MM.1S (cell line): ENCODE results near the gene WFDC1.

ENCODE experiments used
- CTCF ChIP-seq: fragments of 300-600 bp; sonication (generic); IDR thresholded peaks from 2 replicates; pipeline ENCODE4 v1.5.1; 2016; ENCODE audit warnings: antibody characterized with exemption, low read length, mixed read lengths
- EZH2 ChIP-seq: fragments of 300-600 bp; sonication (generic); optimal IDR thresholded peaks from 2 replicates; pipeline ENCODE3; 2017; ENCODE audit warnings: low read depth, mild to moderate bottlenecking, antibody characterized with exemption, low read length, mixed read lengths

- no peak for TF ChIP-seq CTCF
- no peak for TF ChIP-seq EZH2
Measured at GRCh38 chr16:84371553-84371865, 76.8 kb downstream of the WFDC1 start.
